Measurements from ENCODE around the gene TMCO5A.

DNA sequence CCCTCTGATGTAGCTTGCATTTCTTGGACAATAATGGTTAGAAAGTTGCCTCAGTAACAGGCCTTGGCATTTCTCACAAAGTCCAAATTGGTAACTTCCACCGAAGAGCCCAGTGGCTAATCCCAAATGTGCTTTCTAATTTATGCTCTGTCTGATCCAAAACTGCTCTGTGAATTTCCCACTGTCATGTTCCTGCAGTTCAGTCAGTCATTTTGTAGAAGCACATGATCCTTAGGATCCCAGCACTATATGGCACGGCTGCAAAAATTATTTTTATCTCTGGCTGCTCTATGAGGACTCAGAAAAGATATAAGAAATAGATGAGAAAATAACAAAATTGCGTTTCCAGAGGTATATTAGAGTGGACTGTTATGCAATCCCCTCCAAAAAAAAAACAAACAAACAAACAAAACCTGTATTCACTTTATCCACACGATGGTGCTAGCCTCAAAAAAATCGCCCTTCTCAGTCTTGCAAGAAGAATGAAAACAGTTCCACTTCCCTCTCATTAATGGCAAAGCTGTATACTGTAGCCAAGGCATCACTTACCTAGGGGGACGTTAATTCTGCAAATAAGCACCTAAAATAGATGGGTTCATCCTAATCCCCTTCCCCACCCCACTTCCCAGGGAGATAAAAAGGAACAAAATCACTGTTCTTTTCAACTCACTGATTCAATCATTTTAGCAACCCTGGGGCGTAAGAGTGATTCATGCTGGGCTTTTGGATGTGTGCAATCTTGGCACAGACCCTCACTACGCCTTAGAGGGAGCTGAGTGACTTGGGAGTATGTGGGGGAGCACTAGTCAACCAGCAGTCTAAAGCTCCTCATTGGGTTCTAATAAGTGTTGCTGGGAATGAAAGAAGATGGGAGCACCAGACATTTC, 61.3 kb downstream of the TMCO5A start:
- TF ChIP-seq, protein P1, sequence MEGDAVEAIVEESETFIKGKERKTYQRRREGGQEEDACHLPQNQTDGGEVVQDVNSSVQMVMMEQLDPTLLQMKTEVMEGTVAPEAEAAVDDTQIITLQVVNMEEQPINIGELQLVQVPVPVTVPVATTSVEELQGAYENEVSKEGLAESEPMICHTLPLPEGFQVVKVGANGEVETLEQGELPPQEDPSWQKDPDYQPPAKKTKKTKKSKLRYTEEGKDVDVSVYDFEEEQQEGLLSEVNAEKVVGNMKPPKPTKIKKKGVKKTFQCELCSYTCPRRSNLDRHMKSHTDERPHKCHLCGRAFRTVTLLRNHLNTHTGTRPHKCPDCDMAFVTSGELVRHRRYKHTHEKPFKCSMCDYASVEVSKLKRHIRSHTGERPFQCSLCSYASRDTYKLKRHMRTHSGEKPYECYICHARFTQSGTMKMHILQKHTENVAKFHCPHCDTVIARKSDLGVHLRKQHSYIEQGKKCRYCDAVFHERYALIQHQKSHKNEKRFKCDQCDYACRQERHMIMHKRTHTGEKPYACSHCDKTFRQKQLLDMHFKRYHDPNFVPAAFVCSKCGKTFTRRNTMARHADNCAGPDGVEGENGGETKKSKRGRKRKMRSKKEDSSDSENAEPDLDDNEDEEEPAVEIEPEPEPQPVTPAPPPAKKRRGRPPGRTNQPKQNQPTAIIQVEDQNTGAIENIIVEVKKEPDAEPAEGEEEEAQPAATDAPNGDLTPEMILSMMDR (IDR thresholded peaks at IDR 0.05; ENCODE audit: low read depth, low read length): peak; percentile 89
- no peak for TF ChIP-seq EZH2phosphoT487 (IDR thresholded peaks at IDR 0.05; ENCODE audit: low read depth)
